HG03469 (cell line): ENCODE measurements around the gene SLC38A10.

ENCODE experiments used
- ATAC-seq: cut with Tn5 transposase; IDR thresholded peaks from one replicate; pipeline ENCODE4 v1.9.1; 2021; ENCODE audit warnings: mild to moderate bottlenecking, moderate library complexity, moderate number of reproducible peaks; ENCODE audit not compliant: unreplicated experiment

Gene SLC38A10

GRCh38 chr17:81331527-81332043, 36.5 kb upstream of the SLC38A10 start:
- no peak for ATAC-seq

- no peak for ATAC-seq
These were observed 35.8 kb upstream of the SLC38A10 start for GRCh38 chr17:81330884-81331245.

GRCh38 chr17:81329927-81330883, 35.1 kb upstream of the SLC38A10 start:
- ATAC-seq, result no peak

- no peak for ATAC-seq
These were observed 34.1 kb upstream of the SLC38A10 start for GRCh38 chr17:81328978-81329926.

GRCh38 chr17:81328489-81328888, 33.4 kb upstream of the SLC38A10 start:
- no peak for ATAC-seq

GRCh38 chr17:81325714-81326358, 30.7 kb upstream of the SLC38A10 start:
- ATAC-seq, result no peak

- no peak for ATAC-seq
These were observed 30.0 kb upstream of the SLC38A10 start for GRCh38 chr17:81324851-81325713.

GRCh38 chr17:81324177-81324850, 29.2 kb upstream of the SLC38A10 start:
- ATAC-seq, result no peak

GRCh38 chr17:81323411-81323868, 28.3 kb upstream of the SLC38A10 start:
- no peak for ATAC-seq

- ATAC-seq, result no peak
These were observed 27.9 kb upstream of the SLC38A10 start for GRCh38 chr17:81323083-81323369.

- ATAC-seq, result no peak
These were observed 27.4 kb upstream of the SLC38A10 start for GRCh38 chr17:81322271-81323082.

- ATAC-seq, result no peak
These were observed 23.0 kb upstream of the SLC38A10 start for GRCh38 chr17:81317961-81318605.

GRCh38 chr17:81317530-81317821, 22.4 kb upstream of the SLC38A10 start:
- ATAC-seq, result no peak

- no peak for ATAC-seq
These were observed 20.8 kb upstream of the SLC38A10 start for GRCh38 chr17:81315885-81316391.

- no peak for ATAC-seq
These were observed 20.2 kb upstream of the SLC38A10 start for GRCh38 chr17:81315129-81315884.

GRCh38 chr17:81314398-81315081, 19.4 kb upstream of the SLC38A10 start:
- ATAC-seq, result no peak
